ENCODE results near the gene BRD7. TPM values are rescaled to one million over a fixed set of nuclear protein-coding genes. Genes with fewer than 3 reads are reported as not detected.

The BRD7 gene
- total and polyA plus RNA-seq, 2 of the 13 experiments (the other 11 are each of a cell fraction or from before 2014, with no cell fraction given): 82.3 to 149 TPM

- TF ChIP-seq BCLAF1 (IDR thresholded peaks at IDR 0.05) (no peak), PHF8 (CRISPR knock-in tag; IDR thresholded peaks at IDR 0.05) (0 out of 2 replicates have a peak, but pooled peaks have one; percentile 11), FOXP1 (IDR thresholded peaks at IDR 0.05) (no peak), FOXP1 (CRISPR knock-in tag; IDR thresholded peaks at IDR 0.05) (peak; percentile 54), ASH2L (IDR thresholded peaks at IDR 0.05; ENCODE audit: insufficient read length, low read depth, low read length) (peak; percentile 37), MZF1 (CRISPR knock-in tag; IDR thresholded peaks at IDR 0.05; ENCODE audit: borderline replicate concordance) (no peak), SALL1 (CRISPR knock-in tag; IDR thresholded peaks at IDR 0.05) (peak; percentile 76), ZNF687 (CRISPR knock-in tag; IDR thresholded peaks at IDR 0.05) (peak; percentile 0; the same call in 1 of the 2 replicates), ZBTB10 (CRISPR knock-in tag; IDR thresholded peaks at IDR 0.05; ENCODE audit: borderline replicate concordance) (no peak), ZNF317 (CRISPR knock-in tag; IDR thresholded peaks at IDR 0.05) (no peak), FOXK2 (IDR thresholded peaks at IDR 0.05) (peak; percentile 47; the same call in 1 of the 2 replicates), MXD4 (CRISPR knock-in tag; IDR thresholded peaks at IDR 0.05) (peak; percentile 46; the same call in 1 of the 2 replicates), FOXA1 (IDR thresholded peaks at IDR 0.05) (no peak), FOXA1 (CRISPR knock-in tag; IDR thresholded peaks at IDR 0.05) (peak; percentile 81), TFDP1 (CRISPR knock-in tag; IDR thresholded peaks at IDR 0.05; ENCODE audit: borderline replicate concordance) (peak; percentile 23; the same call in 1 of the 2 replicates), HMG20B (CRISPR knock-in tag; conservative IDR thresholded peaks at IDR 0.05) (0 out of 2 replicates have a peak, but pooled peaks have one; percentile 46), ZNF431 (CRISPR knock-in tag; IDR thresholded peaks at IDR 0.05; ENCODE audit: borderline replicate concordance, low read depth) (0 out of 2 replicates have a peak, but pooled peaks have one; percentile 9), YEATS2 (CRISPR knock-in tag; IDR thresholded peaks at IDR 0.05; ENCODE audit: borderline replicate concordance) (peak; percentile 49; the same call in 1 of the 2 replicates), KLF16 (CRISPR knock-in tag; IDR thresholded peaks at IDR 0.05) (peak in 1 of 2 experiments; percentile 41; a peak in 1 of 4 replicates), ZNF205 (CRISPR knock-in tag; IDR thresholded peaks at IDR 0.05) (0 out of 2 replicates have a peak, but pooled peaks have one; percentile 8)
These were observed 70.7 kb downstream of the BRD7 start (continued) for GRCh38 chr16:50298075-50298460.

Measured in HepG2 (cell line).